HG02938 (cell line): ENCODE data around the gene ZNF853.
"Not testable (repeated sequence)": the region's sequence is repeated elsewhere in the genome, so short reads cannot be mapped to it uniquely, and the experiment has no call there.

Experiments
- ATAC-seq: cut with Tn5 transposase; IDR thresholded peaks from one replicate; pipeline ENCODE4 v1.9.1; 2021; ENCODE audit warnings: mild to moderate bottlenecking, moderate library complexity; ENCODE audit not compliant: unreplicated experiment

Gene ZNF853

GRCh38 chr7:6650521-6651011 is 35.2 kb downstream of the ZNF853 start:
- no peak for ATAC-seq

- ATAC-seq, result no peak
Observed at GRCh38 chr7:6651851-6652445, 36.5 kb downstream of the ZNF853 start.

GRCh38 chr7:6652446-6653011 is 37.1 kb downstream of the ZNF853 start:
- no peak for ATAC-seq

GRCh38 chr7:6653071-6654003 is 37.9 kb downstream of the ZNF853 start:
- ATAC-seq, result no peak

- ATAC-seq, result no peak
Observed at GRCh38 chr7:6654113-6654841, 38.9 kb downstream of the ZNF853 start.

GRCh38 chr7:6654842-6655610 is 39.6 kb downstream of the ZNF853 start:
- ATAC-seq, result no peak

GRCh38 chr7:6655636-6656385 is 40.4 kb downstream of the ZNF853 start:
- ATAC-seq, result no peak

- no peak for ATAC-seq
Observed at GRCh38 chr7:6656413-6656812, 41.0 kb downstream of the ZNF853 start.

- no peak for ATAC-seq
Observed at GRCh38 chr7:6658618-6659345, 43.4 kb downstream of the ZNF853 start.

- not testable (repeated sequence) for ATAC-seq
Observed at GRCh38 chr7:6670851-6671250, 55.4 kb downstream of the ZNF853 start.
